Activated naive CD4-positive, alpha-beta T cell treated with anti-CD3 and anti-CD28 coated beads for 36 hours (primary cell): ENCODE results near the gene RUNX3. TPM values are rescaled to one million over a fixed set of nuclear protein-coding genes. Genes with fewer than 3 reads are reported as not detected.

Source experiments
- CTCF ChIA-PET: fragments of 350-600 bp; sonication (Branson Sonifier 250); formaldehyde crosslinking; loops from one replicate; lab custom pipeline; 2021; ENCODE audit warnings: antibody characterized with exemption; lab: Charles Lee
- DNase-seq: peaks from one replicate; pipeline ENCODE4 v3.0.0-alpha.2; 2020
- H3K27ac Mint-ChIP-seq: one replicate; pipeline ENCODE4 v1.8.0; 2021; ENCODE audit warnings: mild to moderate bottlenecking, mixed read lengths
- H3K27me3 Mint-ChIP-seq: one replicate; pipeline ENCODE4 v1.8.0; 2021; ENCODE audit warnings: low read depth, mixed read lengths
- H3K36me3 Mint-ChIP-seq: one replicate; pipeline ENCODE4 v1.8.0; 2021; ENCODE audit warnings: low read depth, mixed read lengths
- H3K4me1 Mint-ChIP-seq: one replicate; pipeline ENCODE4 v1.8.0; 2021; ENCODE audit warnings: low read depth, mixed read lengths
- H3K4me3 Mint-ChIP-seq: one replicate; pipeline ENCODE4 v1.8.0; 2021; ENCODE audit warnings: mild to moderate bottlenecking, moderate library complexity, mixed read lengths
- H3K9me3 Mint-ChIP-seq: one replicate; pipeline ENCODE4 v1.8.0; 2021; ENCODE audit warnings: mixed read lengths
- intact Hi-C: fragments of 100-400 bp; cut with micrococcal nuclease; formaldehyde crosslinking; loops from one replicate; pipeline ENCODE4 v1.15.1; 2023
- total RNA-seq, 2 experiments: library from RNA; stranded (reverse); gene quantifications; one replicate each; pipeline ENCODE4 v1.2.3, GENCODE V29; 2021

RUNX3 gene
- total RNA-seq, 2 experiments from 2014 or later, result 72.3 to 83.8 TPM

- H3K4me3 Mint-ChIP-seq, result no peak overlapping the region
- CTCF ChIA-PET, result no interaction called here
- peaks cover 55% of the 10 kb centered on the region for H3K36me3 Mint-ChIP-seq
- no peak overlapping the region for H3K27ac Mint-ChIP-seq
- H3K9me3 Mint-ChIP-seq, result no peaks in the 10 kb centered on the region
- H3K4me1 Mint-ChIP-seq, result peaks cover 28% of the 10 kb centered on the region
- peak; percentile 2 for DNase-seq
- H3K27me3 Mint-ChIP-seq, result no peaks in the 10 kb centered on the region
- intact Hi-C loops, result no loop called here
Measured at GRCh38 chr1:24906760-24907490, 23.2 kb downstream of the RUNX3 start.

- Mint-ChIP-seq H3K36me3 (peaks cover 56% of the 10 kb centered on the region), H3K27ac (no peak overlapping the region), H3K4me1 (peaks cover 26% of the 10 kb centered on the region), H3K27me3 (no peaks in the 10 kb centered on the region), H3K9me3 (no peaks in the 10 kb centered on the region), H3K4me3 (no peak overlapping the region)
- CTCF ChIA-PET, result no interaction called here
- peak; percentile 3 for DNase-seq
- intact Hi-C loops, result no loop called here
Measured at GRCh38 chr1:24905979-24906720, 23.9 kb downstream of the RUNX3 start.

- peak; percentile 4 for DNase-seq
- no peaks in the 10 kb centered on the region for H3K9me3 Mint-ChIP-seq
- no peak overlapping the region for H3K4me3 Mint-ChIP-seq
- intact Hi-C loops, result no loop called here
- no peaks in the 10 kb centered on the region for H3K27me3 Mint-ChIP-seq
- peaks cover 52% of the 10 kb centered on the region for H3K36me3 Mint-ChIP-seq
- peaks cover 23% of the 10 kb centered on the region for H3K4me1 Mint-ChIP-seq
- no peak overlapping the region for H3K27ac Mint-ChIP-seq
- CTCF ChIA-PET, result no interaction called here
Measured at GRCh38 chr1:24905355-24905978, 24.6 kb downstream of the RUNX3 start.

GRCh38 chr1:24904731-24905354 is 25.2 kb downstream of the RUNX3 start:
- Mint-ChIP-seq H3K36me3 (peaks cover 52% of the 10 kb centered on the region), H3K27me3 (no peaks in the 10 kb centered on the region), H3K4me3 (no peak overlapping the region), H3K4me1 (peaks cover 26% of the 10 kb centered on the region), H3K9me3 (no peaks in the 10 kb centered on the region), H3K27ac (no peak overlapping the region)
- intact Hi-C loops, result no loop called here
- peak; percentile 3 for DNase-seq
- CTCF ChIA-PET, result no interaction called here

- Mint-ChIP-seq H3K27ac (no peak overlapping the region), H3K4me3 (no peak overlapping the region), H3K36me3 (peaks cover 49% of the 10 kb centered on the region), H3K27me3 (no peaks in the 10 kb centered on the region), H3K9me3 (no peaks in the 10 kb centered on the region), H3K4me1 (peaks cover 27% of the 10 kb centered on the region)
- DNase-seq, result peak; percentile 5
- intact Hi-C loops, result no loop called here
- CTCF ChIA-PET, result no interaction called here
Measured at GRCh38 chr1:24903955-24904730, 25.9 kb downstream of the RUNX3 start.

GRCh38 chr1:24903560-24903954 is 26.5 kb downstream of the RUNX3 start:
- Mint-ChIP-seq H3K9me3 (no peaks in the 10 kb centered on the region), H3K4me1 (peaks cover 30% of the 10 kb centered on the region), H3K4me3 (no peak overlapping the region), H3K27ac (peak overlapping the region; percentile 59), H3K36me3 (peaks cover 45% of the 10 kb centered on the region), H3K27me3 (no peaks in the 10 kb centered on the region)
- DNase-seq, result peak; percentile 4
- intact Hi-C loops, result no loop called here
- CTCF ChIA-PET, result no interaction called here

- H3K4me1 Mint-ChIP-seq, result peaks cover 27% of the 10 kb centered on the region
- H3K27me3 Mint-ChIP-seq, result no peaks in the 10 kb centered on the region
- H3K36me3 Mint-ChIP-seq, result peaks cover 42% of the 10 kb centered on the region
- H3K4me3 Mint-ChIP-seq, result no peak overlapping the region
- intact Hi-C loops, result no loop called here
- CTCF ChIA-PET, result no interaction called here
- peak; percentile 8 for DNase-seq
- H3K9me3 Mint-ChIP-seq, result no peaks in the 10 kb centered on the region
- H3K27ac Mint-ChIP-seq, result peak overlapping the region; percentile 59
Measured at GRCh38 chr1:24903011-24903461, 27.0 kb downstream of the RUNX3 start.

- no peaks in the 10 kb centered on the region for H3K9me3 Mint-ChIP-seq
- DNase-seq, result peak; percentile 4
- no peak overlapping the region for H3K4me3 Mint-ChIP-seq
- peaks cover 36% of the 10 kb centered on the region for H3K36me3 Mint-ChIP-seq
- no peaks in the 10 kb centered on the region for H3K27me3 Mint-ChIP-seq
- H3K4me1 Mint-ChIP-seq, result peaks cover 24% of the 10 kb centered on the region
- intact Hi-C loops, result no loop called here
- H3K27ac Mint-ChIP-seq, result no peak overlapping the region
- CTCF ChIA-PET, result no interaction called here
Measured at GRCh38 chr1:24902471-24902891, 27.6 kb downstream of the RUNX3 start.

GRCh38 chr1:24901791-24902470 is 28.1 kb downstream of the RUNX3 start:
- intact Hi-C loops, result no loop called here
- H3K27me3 Mint-ChIP-seq, result no peaks in the 10 kb centered on the region
- peak; percentile 13 for DNase-seq
- H3K36me3 Mint-ChIP-seq, result peaks cover 33% of the 10 kb centered on the region
- peaks cover 23% of the 10 kb centered on the region for H3K4me1 Mint-ChIP-seq
- no peaks in the 10 kb centered on the region for H3K9me3 Mint-ChIP-seq
- H3K4me3 Mint-ChIP-seq, result peak overlapping the region; percentile 24
- H3K27ac Mint-ChIP-seq, result peak overlapping the region; percentile 83
- CTCF ChIA-PET, result no interaction called here

GRCh38 chr1:24900985-24901781 is 28.9 kb downstream of the RUNX3 start:
- CTCF ChIA-PET, result no interaction called here
- Mint-ChIP-seq H3K27ac (peak overlapping the region; percentile 83), H3K9me3 (no peaks in the 10 kb centered on the region), H3K4me1 (peaks cover 23% of the 10 kb centered on the region), H3K36me3 (peaks cover 30% of the 10 kb centered on the region), H3K27me3 (no peaks in the 10 kb centered on the region), H3K4me3 (peak overlapping the region; percentile 24)
- DNase-seq, result peak; percentile 52
- intact Hi-C loops, result no loop called here

- intact Hi-C loops, result no loop called here
- H3K27me3 Mint-ChIP-seq, result no peaks in the 10 kb centered on the region
- no peaks in the 10 kb centered on the region for H3K9me3 Mint-ChIP-seq
- H3K36me3 Mint-ChIP-seq, result peaks cover 29% of the 10 kb centered on the region
- peak overlapping the region; percentile 70 for H3K27ac Mint-ChIP-seq
- CTCF ChIA-PET, result no interaction called here
- DNase-seq, result peak; percentile 21
- peaks cover 23% of the 10 kb centered on the region for H3K4me1 Mint-ChIP-seq
- H3K4me3 Mint-ChIP-seq, result peak overlapping the region; percentile 18
Measured at GRCh38 chr1:24900486-24900849, 29.6 kb downstream of the RUNX3 start.
